GM12864 (cell line): ENCODE data around the gene SCN1B.

ENCODE experiments used
- DNase-seq: peaks from one replicate; pipeline ENCODE4 v3.0.0-alpha.2; 2011; ENCODE audit warnings: low read depth
- H3K4me3 ChIP-seq: 2 replicates; pipeline ENCODE4 v1.5.1; 2011; ENCODE audit warnings: mild to moderate bottlenecking, low read depth, low read length, control low read depth
- TF ChIP-seq, protein P1 (sequence below): IDR thresholded peaks from 2 replicates; pipeline ENCODE4 v1.5.1; 2011; ENCODE audit warnings: low read depth, mild to moderate bottlenecking, moderate library complexity, low read length, control low read depth, inconsistent platforms; ENCODE audit errors: missing control alignments

Gene SCN1B

DNA sequence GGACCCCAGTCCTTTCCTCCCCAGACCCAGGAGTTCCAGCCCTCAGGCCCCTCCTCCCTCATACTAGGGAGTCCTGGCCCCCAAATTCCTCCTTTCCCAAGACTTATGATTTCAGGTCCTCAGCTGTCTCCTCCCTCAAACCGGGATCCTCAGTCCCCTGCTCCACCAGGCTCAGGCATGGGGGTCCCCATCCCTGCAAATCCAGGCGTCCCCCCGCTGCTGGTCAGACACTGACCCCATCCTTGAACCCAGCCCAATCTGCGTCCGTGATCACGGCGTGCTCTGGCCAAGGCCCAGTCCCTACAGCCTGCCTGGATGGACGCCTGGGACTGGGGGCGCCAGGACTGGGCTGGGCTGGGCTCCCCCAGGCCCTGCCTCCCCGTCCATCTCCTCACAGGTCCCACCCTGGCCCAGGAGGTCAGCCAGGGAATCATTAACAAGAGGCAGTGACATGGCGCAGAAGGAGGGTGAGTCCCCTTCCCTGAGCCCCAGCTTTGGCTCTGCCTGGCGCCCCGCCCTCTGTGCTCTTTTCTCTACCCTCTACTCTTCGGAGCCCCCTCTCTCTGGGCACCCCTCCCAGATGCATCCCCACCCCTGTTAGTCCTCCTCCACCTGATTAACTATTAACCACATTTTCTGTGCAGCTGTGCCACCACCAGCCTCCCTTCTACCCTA is 11.9 kb downstream of the SCN1B start:
- no peak overlapping the region for H3K4me3 ChIP-seq
- TF ChIP-seq, protein P1, sequence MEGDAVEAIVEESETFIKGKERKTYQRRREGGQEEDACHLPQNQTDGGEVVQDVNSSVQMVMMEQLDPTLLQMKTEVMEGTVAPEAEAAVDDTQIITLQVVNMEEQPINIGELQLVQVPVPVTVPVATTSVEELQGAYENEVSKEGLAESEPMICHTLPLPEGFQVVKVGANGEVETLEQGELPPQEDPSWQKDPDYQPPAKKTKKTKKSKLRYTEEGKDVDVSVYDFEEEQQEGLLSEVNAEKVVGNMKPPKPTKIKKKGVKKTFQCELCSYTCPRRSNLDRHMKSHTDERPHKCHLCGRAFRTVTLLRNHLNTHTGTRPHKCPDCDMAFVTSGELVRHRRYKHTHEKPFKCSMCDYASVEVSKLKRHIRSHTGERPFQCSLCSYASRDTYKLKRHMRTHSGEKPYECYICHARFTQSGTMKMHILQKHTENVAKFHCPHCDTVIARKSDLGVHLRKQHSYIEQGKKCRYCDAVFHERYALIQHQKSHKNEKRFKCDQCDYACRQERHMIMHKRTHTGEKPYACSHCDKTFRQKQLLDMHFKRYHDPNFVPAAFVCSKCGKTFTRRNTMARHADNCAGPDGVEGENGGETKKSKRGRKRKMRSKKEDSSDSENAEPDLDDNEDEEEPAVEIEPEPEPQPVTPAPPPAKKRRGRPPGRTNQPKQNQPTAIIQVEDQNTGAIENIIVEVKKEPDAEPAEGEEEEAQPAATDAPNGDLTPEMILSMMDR = no peak
- no peak for DNase-seq

DNA sequence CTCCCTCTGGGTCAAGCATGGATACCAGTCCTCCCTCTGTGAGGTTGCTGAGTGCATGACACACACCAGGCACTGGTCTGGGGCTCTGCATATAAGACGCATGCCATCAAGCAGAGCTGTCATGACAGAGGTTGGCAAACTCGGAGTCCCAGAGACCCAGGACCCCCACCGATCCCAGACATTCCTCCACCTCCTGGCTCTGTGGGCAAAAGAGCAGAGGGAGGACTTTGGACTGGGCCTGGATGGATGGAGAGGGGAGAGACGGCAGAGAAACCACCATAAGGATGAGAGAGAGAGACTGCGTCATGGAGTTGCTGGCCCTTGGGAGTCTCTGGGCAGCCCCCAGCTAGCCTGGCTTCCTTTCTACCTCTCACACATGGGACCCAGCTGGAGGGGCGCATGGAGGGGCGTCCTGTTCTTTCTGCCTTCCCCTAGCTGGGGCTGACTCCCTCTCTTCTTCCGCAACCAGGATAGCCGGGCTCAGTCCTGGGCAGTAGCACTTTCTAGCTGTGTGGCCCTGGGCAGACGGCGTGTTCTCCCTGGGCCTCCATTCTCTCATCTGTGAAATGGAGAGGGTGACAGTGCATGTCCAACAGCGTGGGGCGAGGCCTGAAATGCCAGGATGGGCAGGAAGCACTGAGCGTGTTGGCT is 12.8 kb downstream of the SCN1B start:
- DNase-seq = no peak
- TF ChIP-seq, protein P1 = no peak
- no peak overlapping the region for H3K4me3 ChIP-seq

DNA sequence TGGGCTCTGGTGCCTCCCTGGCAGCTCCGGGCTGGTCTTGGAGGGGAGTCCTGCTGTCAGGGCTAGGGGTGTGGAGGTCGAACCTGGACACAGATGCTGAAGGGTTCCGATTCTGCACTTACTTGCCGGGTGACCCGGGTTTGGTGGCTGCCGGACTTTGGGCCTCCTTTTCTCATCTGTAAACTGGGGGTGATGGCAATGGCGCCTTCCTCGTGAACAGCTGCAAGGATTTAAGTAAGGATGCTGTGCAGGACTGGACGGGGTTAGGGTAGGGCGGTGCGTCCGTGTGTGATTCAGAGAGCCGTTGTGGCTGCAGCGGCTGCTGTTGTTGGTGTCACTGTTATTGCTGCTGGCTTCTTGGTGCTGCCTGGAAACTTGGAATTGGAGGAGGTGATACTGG is 13.6 kb downstream of the SCN1B start:
- DNase-seq = no peak
- no peak overlapping the region for H3K4me3 ChIP-seq
- TF ChIP-seq, protein P1 = no peak

DNA sequence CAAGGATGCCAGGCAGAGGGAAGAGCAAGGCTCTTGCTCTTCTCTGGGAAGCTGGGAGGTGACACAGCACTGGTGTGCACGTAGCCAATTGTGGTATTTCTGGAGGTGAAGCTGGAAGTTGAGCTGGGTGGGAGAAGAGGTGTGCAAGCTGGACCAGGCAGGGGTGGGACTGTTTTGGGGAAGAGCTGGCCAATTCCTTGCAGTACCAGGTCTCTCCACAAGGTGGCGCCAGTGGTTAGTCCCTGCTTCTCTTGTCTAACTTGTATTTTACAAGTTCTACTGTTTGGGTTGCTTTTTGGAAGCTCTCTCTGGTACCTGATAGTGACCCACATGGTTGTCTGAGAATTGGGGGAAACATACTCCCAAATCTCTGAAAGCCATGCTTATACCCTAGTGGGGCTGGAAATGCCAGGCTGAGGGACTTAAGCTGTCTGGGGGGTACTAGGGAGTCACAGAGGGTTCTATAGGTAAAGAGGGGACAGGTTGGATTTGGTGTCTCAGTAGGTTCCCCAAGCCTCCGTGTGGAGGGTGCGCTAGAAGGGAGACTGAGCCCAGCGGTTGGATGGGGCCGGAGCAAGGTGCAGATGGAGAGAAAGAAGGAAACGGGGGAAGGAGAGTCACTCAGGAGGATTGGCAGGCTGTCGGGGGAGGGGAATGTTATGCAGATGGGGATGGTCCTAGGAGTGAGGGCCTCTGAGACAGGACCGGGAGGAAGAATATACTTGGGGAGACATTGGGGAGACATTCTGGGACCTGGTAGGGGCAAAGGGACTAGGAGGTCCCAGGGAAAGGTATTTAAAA is 14.2 kb downstream of the SCN1B start:
- no peak overlapping the region for H3K4me3 ChIP-seq
- TF ChIP-seq, protein P1 = peak; percentile 99
- no peak for DNase-seq

DNA sequence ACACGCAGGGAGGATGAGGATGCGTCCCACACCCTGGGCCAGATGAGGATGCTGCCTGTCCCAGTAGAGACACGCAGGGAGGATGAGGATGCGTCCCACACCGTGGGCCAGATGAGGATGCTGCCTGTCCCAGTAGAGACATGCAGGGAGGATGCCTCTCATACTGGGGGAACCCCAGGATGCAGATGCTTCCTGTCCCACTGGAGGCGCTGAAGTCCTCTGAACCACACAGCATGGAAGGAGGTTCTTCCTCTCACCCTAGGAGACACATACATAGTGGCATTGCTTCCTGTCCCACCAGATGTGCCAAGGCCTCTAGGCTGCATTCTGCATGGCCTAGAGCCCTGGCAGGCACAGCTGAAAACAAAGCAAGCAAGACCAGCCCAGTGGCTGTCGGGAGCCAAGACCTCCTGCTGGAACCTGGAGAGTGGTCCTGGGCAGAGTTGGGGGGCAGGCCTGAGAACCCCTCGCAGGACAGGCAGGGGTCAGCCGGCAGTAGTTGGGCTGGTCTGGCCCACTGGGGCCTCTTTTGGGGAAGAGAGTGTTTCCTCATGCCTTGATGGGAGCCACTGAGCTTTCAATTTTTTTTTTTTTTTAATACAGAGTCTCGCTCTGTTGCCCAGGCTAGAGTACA is 15.5 kb downstream of the SCN1B start:
- no peak for DNase-seq
- H3K4me3 ChIP-seq = no peak overlapping the region
- TF ChIP-seq, protein P1 = peak; percentile 75

DNA sequence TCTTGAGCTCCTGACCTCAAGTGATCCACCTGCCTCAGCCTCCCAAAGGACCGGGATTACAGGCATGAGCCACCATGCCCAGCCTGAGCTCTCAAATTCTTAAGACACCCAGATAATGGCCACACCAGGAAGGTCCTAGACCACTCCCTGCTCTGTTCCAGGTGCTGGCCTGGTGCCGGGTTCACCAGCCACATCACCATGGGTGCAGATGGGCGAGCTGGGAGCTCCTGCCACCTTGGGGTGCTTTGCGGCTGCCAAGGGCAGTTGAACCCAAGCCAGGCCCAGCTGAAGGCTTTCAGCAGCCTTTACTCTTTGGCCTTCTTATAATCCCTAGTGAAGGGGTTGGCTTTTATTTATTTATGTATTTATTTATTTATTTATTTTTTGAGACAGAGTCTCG is 16.2 kb downstream of the SCN1B start:
- TF ChIP-seq, protein P1 = no peak
- no peak for DNase-seq
- no peak overlapping the region for H3K4me3 ChIP-seq
